GM18858 (cell line): ENCODE data around the gene EPB42.
"Not testable (repeated sequence)": the region's sequence is repeated elsewhere in the genome, so short reads cannot be mapped to it uniquely, and the experiment has no call there.

Experiments used
- ATAC-seq: cut with Tn5 transposase; IDR thresholded peaks from one replicate; pipeline ENCODE4 v1.9.1; 2021; ENCODE audit not compliant: unreplicated experiment

The EPB42 gene

GRCh38 chr15:43242616-43243015 is 21.8 kb upstream of the EPB42 start:
- ATAC-seq: no peak

GRCh38 chr15:43241100-43241499 is 20.3 kb upstream of the EPB42 start:
- ATAC-seq: no peak

GRCh38 chr15:43239732-43240491 is 19.1 kb upstream of the EPB42 start:
- ATAC-seq: no peak

GRCh38 chr15:43238671-43239131 is 17.9 kb upstream of the EPB42 start:
- no peak for ATAC-seq

- no peak for ATAC-seq
Measured at GRCh38 chr15:43237842-43238470, 17.1 kb upstream of the EPB42 start.

- no peak for ATAC-seq
Measured at GRCh38 chr15:43235536-43235935, 14.7 kb upstream of the EPB42 start.

- no peak for ATAC-seq
Measured at GRCh38 chr15:43232289-43232874, 11.6 kb upstream of the EPB42 start.

GRCh38 chr15:43230640-43231115 is 9.9 kb upstream of the EPB42 start:
- no peak for ATAC-seq

GRCh38 chr15:43229977-43230376 is 9.2 kb upstream of the EPB42 start:
- no peak for ATAC-seq

- ATAC-seq: no peak
Measured at GRCh38 chr15:43226436-43227305, 5.9 kb upstream of the EPB42 start.

GRCh38 chr15:43225950-43226255 is 5.1 kb upstream of the EPB42 start:
- ATAC-seq: not testable (repeated sequence)

GRCh38 chr15:43225201-43225949 is 4.6 kb upstream of the EPB42 start:
- ATAC-seq: no peak

GRCh38 chr15:43221422-43221821 is 604 bp upstream of the EPB42 start:
- ATAC-seq: no peak

- ATAC-seq: no peak
Measured at GRCh38 chr15:43219929-43220928, 589 bp downstream of the EPB42 start.

- ATAC-seq: no peak
Measured at GRCh38 chr15:43218908-43219706, 1.7 kb downstream of the EPB42 start.

GRCh38 chr15:43215961-43216360 is 4.9 kb downstream of the EPB42 start:
- no peak for ATAC-seq

- ATAC-seq: no peak
Measured at GRCh38 chr15:43214592-43215295, 6.1 kb downstream of the EPB42 start.

GRCh38 chr15:43214169-43214568 is 6.6 kb downstream of the EPB42 start:
- ATAC-seq: no peak
